ENCODE data around the gene RHCG.

Gene RHCG

GRCh38 chr15:89459271-89460038 is 36.9 kb downstream of the RHCG start:
- Histone ChIP-seq H3K9me3 (ENCODE audit: control insufficient read depth in 1 of 2, low read length in 2 of 2) (peaks cover 0 to 8% of the 10 kb centered on the region in 2 donors), H3K9ac (ENCODE audit: low read depth in 1 of 2, low read length in 2 of 2) (no peak overlapping the region), H3K27ac (ENCODE audit: low read depth, low read length) (peak overlapping the region; percentile 11), H3K4me3 (ENCODE audit: low read depth in 1 of 2, low read length in 2 of 2) (peak overlapping the region; percentile 18 to 25), H3K27me3 (ENCODE audit: control insufficient read depth in 1 of 2, insufficient read depth in 2 of 2, low read length in 2 of 2) (no peaks in the 10 kb centered on the region), H3K4me1 (ENCODE audit: control insufficient read depth in 1 of 2, insufficient read depth in 2 of 2, low read length in 2 of 2) (peaks cover 23 to 28% of the 10 kb centered on the region in 2 donors), H3K36me3 (ENCODE audit: control insufficient read depth in 1 of 2, insufficient read depth in 2 of 2, low read length in 2 of 2) (no peaks in the 10 kb centered on the region)

DNA sequence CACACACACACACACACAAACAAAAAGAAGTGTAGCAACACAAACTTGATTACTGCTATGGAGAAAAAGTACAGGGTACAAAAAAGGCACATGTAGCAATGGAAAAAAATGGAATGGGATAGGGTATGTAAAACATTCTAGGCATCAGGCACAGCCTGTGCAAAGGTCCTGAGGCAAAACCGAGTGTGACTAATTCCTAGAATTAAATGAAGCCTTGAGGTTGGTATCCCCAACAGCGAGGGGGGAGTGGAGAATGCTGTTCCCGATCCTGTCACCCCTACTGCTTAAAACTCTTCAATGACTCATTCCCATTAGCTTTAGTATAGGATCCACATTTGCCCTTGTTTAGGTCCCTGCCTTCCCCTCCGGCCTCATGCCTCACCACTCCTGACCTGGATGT is 37.9 kb downstream of the RHCG start:
- H3K9ac ChIP-seq (ENCODE audit: low read depth in 1 of 2, low read length in 2 of 2) = no peak overlapping the region
- no peaks in the 10 kb centered on the region for H3K27me3 ChIP-seq (ENCODE audit: control insufficient read depth in 1 of 2, insufficient read depth in 2 of 2, low read length in 2 of 2)
- no peak overlapping the region for H3K27ac ChIP-seq (ENCODE audit: low read depth, low read length)
- peaks cover 0 to 8% of the 10 kb centered on the region in 2 donors for H3K9me3 ChIP-seq (ENCODE audit: control insufficient read depth in 1 of 2, low read length in 2 of 2)
- peaks cover 23 to 28% of the 10 kb centered on the region in 2 donors for H3K4me1 ChIP-seq (ENCODE audit: control insufficient read depth in 1 of 2, insufficient read depth in 2 of 2, low read length in 2 of 2)
- no peak overlapping the region for H3K4me3 ChIP-seq (ENCODE audit: low read depth in 1 of 2, low read length in 2 of 2)
- H3K36me3 ChIP-seq (ENCODE audit: control insufficient read depth in 1 of 2, insufficient read depth in 2 of 2, low read length in 2 of 2) = no peaks in the 10 kb centered on the region

DNA sequence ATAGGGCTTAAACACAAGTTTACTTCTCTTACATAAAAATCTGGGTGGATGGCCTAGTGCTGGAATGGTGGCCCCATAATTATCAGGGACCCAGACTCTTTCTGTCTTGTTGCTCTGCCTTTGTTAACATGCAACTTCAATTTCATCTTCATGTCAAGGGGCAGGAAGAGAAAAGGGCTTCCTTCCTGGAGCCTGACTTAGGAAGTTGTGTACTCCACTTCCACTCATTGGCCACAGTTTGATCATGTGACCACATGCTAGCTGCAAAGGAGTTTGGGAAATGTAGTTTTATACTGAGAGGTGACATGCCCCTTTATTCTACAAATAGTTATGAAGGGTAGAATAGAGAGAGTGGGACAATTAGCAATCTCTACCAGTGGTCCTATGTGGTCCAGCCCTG is 39.3 kb downstream of the RHCG start:
- Histone ChIP-seq H3K9me3 (ENCODE audit: control insufficient read depth in 1 of 2, low read length in 2 of 2) (peaks cover 0 to 8% of the 10 kb centered on the region in 2 donors), H3K4me1 (ENCODE audit: control insufficient read depth in 1 of 2, insufficient read depth in 2 of 2, low read length in 2 of 2) (peaks cover 23 to 28% of the 10 kb centered on the region in 2 donors), H3K27me3 (ENCODE audit: control insufficient read depth in 1 of 2, insufficient read depth in 2 of 2, low read length in 2 of 2) (no peaks in the 10 kb centered on the region), H3K9ac (ENCODE audit: low read depth in 1 of 2, low read length in 2 of 2) (no peak overlapping the region), H3K27ac (ENCODE audit: low read depth, low read length) (no peak overlapping the region), H3K36me3 (ENCODE audit: control insufficient read depth in 1 of 2, insufficient read depth in 2 of 2, low read length in 2 of 2) (no peaks in the 10 kb centered on the region), H3K4me3 (ENCODE audit: low read depth in 1 of 2, low read length in 2 of 2) (no peak overlapping the region)

GRCh38 chr15:89455535-89455934 is 40.8 kb downstream of the RHCG start:
- Histone ChIP-seq H3K27me3 (ENCODE audit: control insufficient read depth in 1 of 2, insufficient read depth in 2 of 2, low read length in 2 of 2) (peaks cover 0 to 3% of the 10 kb centered on the region in 2 donors), H3K4me1 (ENCODE audit: control insufficient read depth in 1 of 2, insufficient read depth in 2 of 2, low read length in 2 of 2) (peaks cover 23 to 28% of the 10 kb centered on the region in 2 donors), H3K4me3 (ENCODE audit: low read depth in 1 of 2, low read length in 2 of 2) (no peak overlapping the region), H3K9ac (ENCODE audit: low read depth in 1 of 2, low read length in 2 of 2) (no peak overlapping the region), H3K36me3 (ENCODE audit: control insufficient read depth in 1 of 2, insufficient read depth in 2 of 2, low read length in 2 of 2) (no peaks in the 10 kb centered on the region), H3K9me3 (ENCODE audit: control insufficient read depth in 1 of 2, low read length in 2 of 2) (peaks cover 0 to 8% of the 10 kb centered on the region in 2 donors), H3K27ac (ENCODE audit: low read depth, low read length) (no peak overlapping the region)

DNA sequence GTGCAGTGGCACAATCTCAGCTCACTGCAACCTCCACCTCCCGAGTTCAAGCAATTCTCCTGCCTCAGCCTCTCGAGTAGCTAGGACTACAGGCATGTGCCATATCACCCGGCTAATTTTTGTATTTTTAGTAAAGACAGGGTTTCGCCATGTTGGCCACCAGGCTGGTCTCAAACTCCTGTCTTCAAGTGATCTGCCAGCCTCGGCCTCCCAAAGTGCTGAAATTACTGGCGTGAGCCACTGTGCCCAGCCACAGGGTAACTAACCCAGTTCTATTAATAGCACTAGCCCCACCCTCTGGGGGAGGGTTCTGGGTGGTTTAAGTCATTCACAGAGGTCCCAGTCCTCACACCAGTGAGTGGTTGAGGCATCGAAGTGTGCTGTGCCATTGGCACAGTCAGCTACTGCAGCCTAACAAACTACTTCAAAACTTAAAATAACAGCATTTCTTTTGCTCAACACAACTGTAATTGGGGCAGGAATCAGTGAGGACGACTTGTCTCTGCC is 44.0 kb downstream of the RHCG start:
- Histone ChIP-seq H3K9me3 (ENCODE audit: control insufficient read depth in 1 of 2, low read length in 2 of 2) (peaks cover 0 to 8% of the 10 kb centered on the region in 2 donors), H3K36me3 (ENCODE audit: control insufficient read depth in 1 of 2, insufficient read depth in 2 of 2, low read length in 2 of 2) (no peaks in the 10 kb centered on the region), H3K4me3 (ENCODE audit: low read depth in 1 of 2, low read length in 2 of 2) (no peak overlapping the region), H3K9ac (ENCODE audit: low read depth in 1 of 2, low read length in 2 of 2) (no peak overlapping the region), H3K27me3 (ENCODE audit: control insufficient read depth in 1 of 2, insufficient read depth in 2 of 2, low read length in 2 of 2) (peaks cover 7 to 13% of the 10 kb centered on the region in 2 donors), H3K4me1 (ENCODE audit: control insufficient read depth in 1 of 2, insufficient read depth in 2 of 2, low read length in 2 of 2) (peaks cover 3 to 11% of the 10 kb centered on the region in 2 donors), H3K27ac (ENCODE audit: low read depth, low read length) (no peak overlapping the region)

GRCh38 chr15:89451846-89452245 is 44.5 kb downstream of the RHCG start:
- H3K27ac ChIP-seq (ENCODE audit: low read depth, low read length) = no peak overlapping the region
- peaks cover 3 to 11% of the 10 kb centered on the region in 2 donors for H3K4me1 ChIP-seq (ENCODE audit: control insufficient read depth in 1 of 2, insufficient read depth in 2 of 2, low read length in 2 of 2)
- H3K9me3 ChIP-seq (ENCODE audit: control insufficient read depth in 1 of 2, low read length in 2 of 2) = peaks cover 0 to 3% of the 10 kb centered on the region in 2 donors
- H3K4me3 ChIP-seq (ENCODE audit: low read depth in 1 of 2, low read length in 2 of 2) = no peak overlapping the region
- peaks cover 7 to 13% of the 10 kb centered on the region in 2 donors for H3K27me3 ChIP-seq (ENCODE audit: control insufficient read depth in 1 of 2, insufficient read depth in 2 of 2, low read length in 2 of 2)
- H3K36me3 ChIP-seq (ENCODE audit: control insufficient read depth in 1 of 2, insufficient read depth in 2 of 2, low read length in 2 of 2) = no peaks in the 10 kb centered on the region
- H3K9ac ChIP-seq (ENCODE audit: low read depth in 1 of 2, low read length in 2 of 2) = no peak overlapping the region

- H3K4me1 ChIP-seq (ENCODE audit: control insufficient read depth in 1 of 2, insufficient read depth in 2 of 2, low read length in 2 of 2) = peaks cover 0 to 5% of the 10 kb centered on the region in 2 donors
- H3K27ac ChIP-seq (ENCODE audit: low read depth, low read length) = no peak overlapping the region
- no peaks in the 10 kb centered on the region for H3K9me3 ChIP-seq (ENCODE audit: control insufficient read depth in 1 of 2, low read length in 2 of 2)
- no peak overlapping the region for H3K4me3 ChIP-seq (ENCODE audit: low read depth in 1 of 2, low read length in 2 of 2)
- H3K9ac ChIP-seq (ENCODE audit: low read depth in 1 of 2, low read length in 2 of 2) = no peak overlapping the region
- H3K27me3 ChIP-seq (ENCODE audit: control insufficient read depth in 1 of 2, insufficient read depth in 2 of 2, low read length in 2 of 2) = peaks cover 7 to 13% of the 10 kb centered on the region in 2 donors
- no peaks in the 10 kb centered on the region for H3K36me3 ChIP-seq (ENCODE audit: control insufficient read depth in 1 of 2, insufficient read depth in 2 of 2, low read length in 2 of 2)
These were observed 46.0 kb downstream of the RHCG start for GRCh38 chr15:89450076-89451006.

DNA sequence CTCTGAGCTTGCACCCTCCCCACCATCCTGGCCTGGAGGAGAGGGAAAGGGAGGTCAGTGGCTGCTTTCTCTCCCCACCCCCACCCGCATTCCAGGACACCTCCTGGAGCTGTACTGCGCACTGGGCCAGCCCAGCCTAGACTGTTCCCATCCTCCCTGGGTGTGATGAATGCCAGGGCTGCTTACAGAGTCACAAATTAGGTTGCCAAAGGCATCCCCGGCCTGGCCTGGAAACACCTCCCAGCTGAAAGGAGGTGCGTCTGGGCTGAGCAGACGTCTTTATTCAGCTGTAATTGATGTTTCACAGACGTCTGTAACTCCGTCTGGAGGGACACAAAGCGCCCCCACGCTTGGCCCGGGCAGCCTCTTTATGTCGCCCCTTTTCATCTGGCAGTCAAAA is 47.6 kb downstream of the RHCG start:
- Histone ChIP-seq H3K27ac (ENCODE audit: low read depth, low read length) (no peak overlapping the region), H3K36me3 (ENCODE audit: control insufficient read depth in 1 of 2, insufficient read depth in 2 of 2, low read length in 2 of 2) (no peaks in the 10 kb centered on the region), H3K9ac (ENCODE audit: low read depth in 1 of 2, low read length in 2 of 2) (no peak overlapping the region), H3K27me3 (ENCODE audit: control insufficient read depth in 1 of 2, insufficient read depth in 2 of 2, low read length in 2 of 2) (peaks cover 7 to 13% of the 10 kb centered on the region in 2 donors), H3K4me1 (ENCODE audit: control insufficient read depth in 1 of 2, insufficient read depth in 2 of 2, low read length in 2 of 2) (no peaks in the 10 kb centered on the region), H3K4me3 (ENCODE audit: low read depth in 1 of 2, low read length in 2 of 2) (no peak overlapping the region), H3K9me3 (ENCODE audit: control insufficient read depth in 1 of 2, low read length in 2 of 2) (no peaks in the 10 kb centered on the region)

DNA sequence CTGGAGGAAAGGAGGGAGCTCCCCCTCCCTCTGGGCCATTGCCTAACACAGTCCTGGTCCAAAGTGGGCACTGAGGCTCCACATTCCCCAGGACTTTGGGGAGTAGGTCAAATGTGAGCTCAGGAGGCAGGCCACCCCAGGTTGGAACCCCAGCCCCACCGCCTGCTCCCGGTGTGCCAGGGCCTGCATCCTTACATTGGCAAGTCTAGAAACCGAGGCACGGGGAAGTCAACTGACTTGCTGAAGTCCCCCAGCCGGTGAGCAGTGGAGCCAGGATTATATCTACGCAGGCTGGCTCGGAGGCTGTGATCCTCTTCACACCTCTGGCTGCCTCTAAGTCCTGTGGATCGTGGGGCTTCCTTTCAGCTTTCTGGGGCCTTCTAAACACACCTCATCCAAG is 48.7 kb downstream of the RHCG start:
- Histone ChIP-seq H3K4me1 (ENCODE audit: control insufficient read depth in 1 of 2, insufficient read depth in 2 of 2, low read length in 2 of 2) (no peaks in the 10 kb centered on the region), H3K4me3 (ENCODE audit: low read depth in 1 of 2, low read length in 2 of 2) (no peak overlapping the region), H3K36me3 (ENCODE audit: control insufficient read depth in 1 of 2, insufficient read depth in 2 of 2, low read length in 2 of 2) (no peaks in the 10 kb centered on the region), H3K9ac (ENCODE audit: low read depth in 1 of 2, low read length in 2 of 2) (no peak overlapping the region), H3K27ac (ENCODE audit: low read depth, low read length) (no peak overlapping the region), H3K9me3 (ENCODE audit: control insufficient read depth in 1 of 2, low read length in 2 of 2) (no peaks in the 10 kb centered on the region), H3K27me3 (ENCODE audit: control insufficient read depth in 1 of 2, insufficient read depth in 2 of 2, low read length in 2 of 2) (peaks cover 7 to 13% of the 10 kb centered on the region in 2 donors)

Data from duodenal mucosa (tissue), 2 donors.